ENCODE results near the gene SPATA6L. TPM values are rescaled to one million over a fixed set of nuclear protein-coding genes. Genes with fewer than 3 reads are reported as not detected.

The SPATA6L gene
- total RNA-seq, 2 experiments from 2014 or later, result 9.4 to 10.8 TPM

DNA sequence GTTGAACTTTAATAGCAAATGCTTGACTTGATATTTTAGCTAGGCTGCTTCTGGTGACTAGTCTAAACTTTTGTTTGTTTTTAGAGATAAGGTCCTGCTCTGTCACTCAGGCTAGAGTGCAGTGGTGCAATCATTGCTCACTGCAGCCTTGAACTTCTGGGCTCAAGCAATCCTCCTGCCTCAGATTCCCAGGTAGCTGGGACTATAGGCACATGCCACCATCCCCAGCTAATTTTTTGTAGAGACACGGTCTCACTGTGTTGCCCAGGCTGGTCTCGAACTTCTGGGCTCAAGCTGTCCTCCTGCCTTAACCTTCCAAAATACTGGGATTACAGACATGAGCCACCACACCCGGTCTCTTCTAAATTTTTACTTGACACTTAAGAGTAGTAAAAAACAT is 33.8 kb upstream of the SPATA6L start:
- H3K27me3 Mint-ChIP-seq, result no peaks in the 10 kb centered on the region
- no peaks in the 10 kb centered on the region for H3K9me3 Mint-ChIP-seq
- H3K36me3 ChIP-seq (ENCODE audit: insufficient read depth, low read length), result peaks cover 68% of the 10 kb centered on the region
- H3K36me3 Mint-ChIP-seq (ENCODE audit: low read depth), result peaks cover 91% of the 10 kb centered on the region
- ChIA-PET POLR2A (no interaction called here), CTCF (no interaction called here)
- no peak for DNase-seq
- H3K4me1 Mint-ChIP-seq (ENCODE audit: low read depth), result peaks cover 20% of the 10 kb centered on the region
- no peak for ATAC-seq (ENCODE audit: poor library complexity)
- no peak overlapping the region for H3K27ac Mint-ChIP-seq
- H3K27me3 ChIP-seq (ENCODE audit: control insufficient read depth in 1 of 2, insufficient read depth in 2 of 2, low read length in 2 of 2), result no peaks in the 10 kb centered on the region
- H3K27ac ChIP-seq (ENCODE audit: low read depth in 1 of 2, low read length in 2 of 2), result no peak overlapping the region
- peaks cover 3% of the 10 kb centered on the region for H3K4me1 ChIP-seq (ENCODE audit: insufficient read depth, low read length)
- H3K4me3 Mint-ChIP-seq, result no peak overlapping the region
- TF ChIP-seq, protein P1, sequence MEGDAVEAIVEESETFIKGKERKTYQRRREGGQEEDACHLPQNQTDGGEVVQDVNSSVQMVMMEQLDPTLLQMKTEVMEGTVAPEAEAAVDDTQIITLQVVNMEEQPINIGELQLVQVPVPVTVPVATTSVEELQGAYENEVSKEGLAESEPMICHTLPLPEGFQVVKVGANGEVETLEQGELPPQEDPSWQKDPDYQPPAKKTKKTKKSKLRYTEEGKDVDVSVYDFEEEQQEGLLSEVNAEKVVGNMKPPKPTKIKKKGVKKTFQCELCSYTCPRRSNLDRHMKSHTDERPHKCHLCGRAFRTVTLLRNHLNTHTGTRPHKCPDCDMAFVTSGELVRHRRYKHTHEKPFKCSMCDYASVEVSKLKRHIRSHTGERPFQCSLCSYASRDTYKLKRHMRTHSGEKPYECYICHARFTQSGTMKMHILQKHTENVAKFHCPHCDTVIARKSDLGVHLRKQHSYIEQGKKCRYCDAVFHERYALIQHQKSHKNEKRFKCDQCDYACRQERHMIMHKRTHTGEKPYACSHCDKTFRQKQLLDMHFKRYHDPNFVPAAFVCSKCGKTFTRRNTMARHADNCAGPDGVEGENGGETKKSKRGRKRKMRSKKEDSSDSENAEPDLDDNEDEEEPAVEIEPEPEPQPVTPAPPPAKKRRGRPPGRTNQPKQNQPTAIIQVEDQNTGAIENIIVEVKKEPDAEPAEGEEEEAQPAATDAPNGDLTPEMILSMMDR (IDR thresholded peaks at IDR 0.05), result no peak
- H3K4me3 ChIP-seq (ENCODE audit: low read length), result no peak overlapping the region
- intact Hi-C loops (cut with DNase I, micrococcal nuclease), result no loop called here
- no peaks in the 10 kb centered on the region for H3K9me3 ChIP-seq (ENCODE audit: control insufficient read depth in 1 of 2, insufficient read depth in 1 of 2, low read length in 2 of 2)

DNA sequence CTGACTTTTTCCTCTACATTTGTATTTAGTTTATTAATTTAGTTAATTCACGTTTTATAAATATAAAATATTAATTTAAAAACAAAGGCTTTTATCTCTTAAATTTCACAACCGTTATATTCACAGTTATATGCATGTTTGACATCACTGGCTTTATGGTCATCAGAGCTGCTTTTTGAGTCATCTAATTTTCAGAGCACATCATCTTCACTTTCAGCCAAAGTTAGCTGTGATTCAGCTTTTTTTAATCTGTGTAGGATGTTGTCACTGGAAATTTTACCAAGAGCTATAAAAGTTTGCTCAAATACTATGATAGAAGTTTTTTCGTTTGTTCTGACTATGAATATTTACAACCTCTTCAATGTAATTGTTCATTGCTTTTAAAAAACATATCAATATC is 25.5 kb upstream of the SPATA6L start:
- no peaks in the 10 kb centered on the region for H3K27me3 ChIP-seq (ENCODE audit: control insufficient read depth in 1 of 2, insufficient read depth in 2 of 2, low read length in 2 of 2)
- POLR2A ChIA-PET, result interaction anchor here (1.2 to 2.3 kb wide), 2 partner anchors 9 to 11 kb away, joined by 3 to 7 read pairs; no protein-coding TSS in a partner anchor
- Mint-ChIP-seq H3K4me1 (ENCODE audit: low read depth) (peaks cover 55% of the 10 kb centered on the region), H3K9me3 (no peaks in the 10 kb centered on the region), H3K27me3 (no peaks in the 10 kb centered on the region), H3K27ac (no peak overlapping the region), H3K36me3 (ENCODE audit: low read depth) (peaks cover 85% of the 10 kb centered on the region), H3K4me3 (no peak overlapping the region)
- no peak overlapping the region for H3K27ac ChIP-seq (ENCODE audit: low read depth in 1 of 2, low read length in 2 of 2)
- peaks cover 46% of the 10 kb centered on the region for H3K36me3 ChIP-seq (ENCODE audit: insufficient read depth, low read length)
- DNase-seq, result no peak
- H3K4me3 ChIP-seq (ENCODE audit: low read length), result no peak overlapping the region
- CTCF ChIA-PET, result interaction anchor here (1.2 kb wide), 1 partner anchor 23 kb away, joined by 4 read pairs; no protein-coding TSS in a partner anchor
- intact Hi-C loops (cut with DNase I, micrococcal nuclease), result no loop called here
- no peak for ATAC-seq (ENCODE audit: poor library complexity)
- TF ChIP-seq, protein P1 (IDR thresholded peaks at IDR 0.05), result no peak
- no peaks in the 10 kb centered on the region for H3K9me3 ChIP-seq (ENCODE audit: control insufficient read depth in 1 of 2, insufficient read depth in 1 of 2, low read length in 2 of 2)
- H3K4me1 ChIP-seq (ENCODE audit: insufficient read depth, low read length), result peaks cover 3% of the 10 kb centered on the region

DNA sequence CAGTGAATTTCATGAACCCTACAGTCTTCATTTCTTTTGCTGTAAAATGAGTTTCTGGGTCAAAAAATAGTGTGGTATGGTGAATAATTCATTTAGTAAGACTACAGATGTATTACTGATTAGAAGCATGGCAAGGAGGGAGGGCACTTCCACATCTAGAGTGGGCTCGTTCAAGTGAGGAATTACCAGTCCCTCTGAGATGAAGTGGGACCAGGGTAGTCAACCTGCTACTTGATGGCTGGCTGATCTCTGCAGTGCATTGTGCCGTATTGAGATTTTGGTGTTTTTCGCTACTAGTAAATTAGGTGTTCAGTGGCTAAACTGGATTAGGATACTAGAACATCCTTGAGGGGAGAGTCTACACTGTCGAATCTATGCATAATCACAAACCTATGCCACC is 23.9 kb upstream of the SPATA6L start:
- ChIA-PET CTCF (no interaction called here), POLR2A (no interaction called here)
- Histone ChIP-seq H3K4me1 (ENCODE audit: insufficient read depth, low read length) (no peaks in the 10 kb centered on the region), H3K9me3 (ENCODE audit: control insufficient read depth in 1 of 2, insufficient read depth in 1 of 2, low read length in 2 of 2) (no peaks in the 10 kb centered on the region), H3K36me3 (ENCODE audit: insufficient read depth, low read length) (peaks cover 54% of the 10 kb centered on the region), H3K27me3 (ENCODE audit: control insufficient read depth in 1 of 2, insufficient read depth in 2 of 2, low read length in 2 of 2) (no peaks in the 10 kb centered on the region), H3K27ac (ENCODE audit: low read depth in 1 of 2, low read length in 2 of 2) (no peak overlapping the region), H3K4me3 (ENCODE audit: low read length) (no peak overlapping the region)
- ATAC-seq (ENCODE audit: poor library complexity), result no peak
- Mint-ChIP-seq H3K27ac (peak overlapping the region; percentile 34), H3K4me3 (no peak overlapping the region), H3K27me3 (no peaks in the 10 kb centered on the region), H3K4me1 (ENCODE audit: low read depth) (peaks cover 62% of the 10 kb centered on the region), H3K9me3 (no peaks in the 10 kb centered on the region), H3K36me3 (ENCODE audit: low read depth) (peaks cover 86% of the 10 kb centered on the region)
- intact Hi-C loops (cut with DNase I, micrococcal nuclease), result no loop called here
- TF ChIP-seq, protein P1 (IDR thresholded peaks at IDR 0.05), result no peak
- no peak for DNase-seq
